H1 (cell line): ENCODE data around the gene MMAB.

Experiments used
- CBX5 ChIP-seq: fragments of 300-800, 300-1000 bp; sonication (generic); IDR thresholded peaks from 2 replicates; pipeline ENCODE4 v1.7.1; 2016; ENCODE audit warnings: antibody characterized with exemption, low read length, low read depth
- EZH2 ChIP-seq: fragments of 200-600 bp; sonication (generic); IDR thresholded peaks from 2 replicates; pipeline ENCODE4 v1.7.1; 2012; ENCODE audit warnings: low read depth, mild to moderate bottlenecking, moderate library complexity, low read length, inconsistent platforms; ENCODE audit not compliant: severe bottlenecking
- HDAC2 ChIP-seq, 2 experiments: fragments of 300-600 bp in 1 of 2; sonication (generic) in 1 of 2; IDR thresholded peaks; 2 replicates each; pipeline ENCODE4 v1.6.1; 2011 to 2012; ENCODE audit warnings: low read depth in 2 of 2, low read length in 2 of 2, mild to moderate bottlenecking in 2 of 2, moderate library complexity in 2 of 2, borderline replicate concordance in 1 of 2, inconsistent platforms in 1 of 2
- POLR2A ChIP-seq, 2 experiments: IDR thresholded peaks; 1 replicate in 1 of 2; 2 replicates in 1 of 2; pipeline ENCODE4 v1.6.1; 2011; ENCODE audit warnings: low read depth in 2 of 2, low read length in 2 of 2, mild to moderate bottlenecking in 2 of 2; ENCODE audit errors: control extremely low read depth in 1 of 2
- POLR2AphosphoS5 ChIP-seq: IDR thresholded peaks from 2 replicates; pipeline ENCODE4 v1.6.1; 2011; ENCODE audit warnings: low read depth, low read length
- POU5F1 ChIP-seq: IDR thresholded peaks from 2 replicates; pipeline ENCODE4 v1.6.1; 2011; ENCODE audit warnings: low read depth, mild to moderate bottlenecking, low read length, moderate library complexity
- RBBP5 ChIP-seq: IDR thresholded peaks from 2 replicates; pipeline ENCODE4 v1.7.1; 2012; ENCODE audit warnings: low read depth, mild to moderate bottlenecking, inconsistent platforms, low read length, moderate library complexity, borderline replicate concordance
- YY1 ChIP-seq: IDR thresholded peaks from 2 replicates; pipeline ENCODE4 v1.6.1; 2011; ENCODE audit warnings: low read depth, mild to moderate bottlenecking, low read length
- TF ChIP-seq, protein P1 (sequence below), 3 experiments: IDR thresholded peaks; 1 replicate in 2 of 3; 2 replicates in 1 of 3; pipeline versions ENCODE4 v1.5.1 to v1.6.1; 2011; ENCODE audit warnings: low read length in 3 of 3, mild to moderate bottlenecking in 3 of 3, inconsistent platforms in 2 of 3, low read depth in 1 of 3, moderate library complexity in 1 of 3; ENCODE audit not compliant: insufficient read depth in 1 of 3; ENCODE audit errors: control extremely low read depth in 1 of 3
- TF ChIP-seq, protein P2 (sequence below): IDR thresholded peaks from 2 replicates; pipeline ENCODE4 v1.6.1; 2011; ENCODE audit warnings: low read length, improper control_type of control experiment

DNA sequence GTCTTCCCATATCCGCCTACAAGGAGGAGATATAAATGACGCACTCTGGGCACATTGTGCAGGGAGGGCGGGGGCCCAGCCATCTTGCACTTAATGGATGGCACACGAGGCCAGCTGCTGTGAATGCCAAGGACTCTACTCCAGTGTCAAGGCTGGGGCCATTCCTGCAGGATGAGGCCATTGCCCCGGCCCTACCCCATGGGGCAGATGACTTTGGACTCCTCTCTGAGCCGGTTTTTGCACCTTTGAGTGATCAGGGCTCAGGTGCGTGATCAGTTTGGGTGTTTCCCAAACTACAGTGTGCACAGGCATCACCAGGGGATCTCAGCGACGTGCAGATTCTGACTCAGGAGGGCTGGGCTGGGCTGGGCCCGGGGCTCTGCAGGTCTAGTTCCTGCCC lies 16.1 kb downstream of the MMAB start:
- TF ChIP-seq POLR2AphosphoS5 (no peak), YY1 (no peak), RBBP5 (no peak), EZH2 (no peak), POLR2A (IDR thresholded peaks at IDR 0.05; ENCODE audit: control extremely low read depth in 1 of 2, low read depth in 2 of 2, low read length in 2 of 2) (no peak), HDAC2 (IDR thresholded peaks at IDR 0.05; ENCODE audit: borderline replicate concordance in 1 of 2, low read depth in 2 of 2, low read length in 2 of 2) (no peak), POU5F1 (no peak), CBX5 (no peak)
- TF ChIP-seq, protein P1, sequence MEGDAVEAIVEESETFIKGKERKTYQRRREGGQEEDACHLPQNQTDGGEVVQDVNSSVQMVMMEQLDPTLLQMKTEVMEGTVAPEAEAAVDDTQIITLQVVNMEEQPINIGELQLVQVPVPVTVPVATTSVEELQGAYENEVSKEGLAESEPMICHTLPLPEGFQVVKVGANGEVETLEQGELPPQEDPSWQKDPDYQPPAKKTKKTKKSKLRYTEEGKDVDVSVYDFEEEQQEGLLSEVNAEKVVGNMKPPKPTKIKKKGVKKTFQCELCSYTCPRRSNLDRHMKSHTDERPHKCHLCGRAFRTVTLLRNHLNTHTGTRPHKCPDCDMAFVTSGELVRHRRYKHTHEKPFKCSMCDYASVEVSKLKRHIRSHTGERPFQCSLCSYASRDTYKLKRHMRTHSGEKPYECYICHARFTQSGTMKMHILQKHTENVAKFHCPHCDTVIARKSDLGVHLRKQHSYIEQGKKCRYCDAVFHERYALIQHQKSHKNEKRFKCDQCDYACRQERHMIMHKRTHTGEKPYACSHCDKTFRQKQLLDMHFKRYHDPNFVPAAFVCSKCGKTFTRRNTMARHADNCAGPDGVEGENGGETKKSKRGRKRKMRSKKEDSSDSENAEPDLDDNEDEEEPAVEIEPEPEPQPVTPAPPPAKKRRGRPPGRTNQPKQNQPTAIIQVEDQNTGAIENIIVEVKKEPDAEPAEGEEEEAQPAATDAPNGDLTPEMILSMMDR (IDR thresholded peaks at IDR 0.05; ENCODE audit: control extremely low read depth in 1 of 3, insufficient read depth in 1 of 3, low read depth in 1 of 3, low read length in 3 of 3), result no peak
- TF ChIP-seq, protein P2, sequence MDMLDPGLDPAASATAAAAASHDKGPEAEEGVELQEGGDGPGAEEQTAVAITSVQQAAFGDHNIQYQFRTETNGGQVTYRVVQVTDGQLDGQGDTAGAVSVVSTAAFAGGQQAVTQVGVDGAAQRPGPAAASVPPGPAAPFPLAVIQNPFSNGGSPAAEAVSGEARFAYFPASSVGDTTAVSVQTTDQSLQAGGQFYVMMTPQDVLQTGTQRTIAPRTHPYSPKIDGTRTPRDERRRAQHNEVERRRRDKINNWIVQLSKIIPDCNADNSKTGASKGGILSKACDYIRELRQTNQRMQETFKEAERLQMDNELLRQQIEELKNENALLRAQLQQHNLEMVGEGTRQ, result no peak
